DMS79 treated with DMSO at 0.1 percent for 48 hours (cell line): ENCODE measurements around the gene WDR1.

ENCODE experiments used
- DNase-seq: peaks from one replicate; lab custom pipeline; 2025; lab: John Stamatoyannopoulos, UW

Gene WDR1

DNA sequence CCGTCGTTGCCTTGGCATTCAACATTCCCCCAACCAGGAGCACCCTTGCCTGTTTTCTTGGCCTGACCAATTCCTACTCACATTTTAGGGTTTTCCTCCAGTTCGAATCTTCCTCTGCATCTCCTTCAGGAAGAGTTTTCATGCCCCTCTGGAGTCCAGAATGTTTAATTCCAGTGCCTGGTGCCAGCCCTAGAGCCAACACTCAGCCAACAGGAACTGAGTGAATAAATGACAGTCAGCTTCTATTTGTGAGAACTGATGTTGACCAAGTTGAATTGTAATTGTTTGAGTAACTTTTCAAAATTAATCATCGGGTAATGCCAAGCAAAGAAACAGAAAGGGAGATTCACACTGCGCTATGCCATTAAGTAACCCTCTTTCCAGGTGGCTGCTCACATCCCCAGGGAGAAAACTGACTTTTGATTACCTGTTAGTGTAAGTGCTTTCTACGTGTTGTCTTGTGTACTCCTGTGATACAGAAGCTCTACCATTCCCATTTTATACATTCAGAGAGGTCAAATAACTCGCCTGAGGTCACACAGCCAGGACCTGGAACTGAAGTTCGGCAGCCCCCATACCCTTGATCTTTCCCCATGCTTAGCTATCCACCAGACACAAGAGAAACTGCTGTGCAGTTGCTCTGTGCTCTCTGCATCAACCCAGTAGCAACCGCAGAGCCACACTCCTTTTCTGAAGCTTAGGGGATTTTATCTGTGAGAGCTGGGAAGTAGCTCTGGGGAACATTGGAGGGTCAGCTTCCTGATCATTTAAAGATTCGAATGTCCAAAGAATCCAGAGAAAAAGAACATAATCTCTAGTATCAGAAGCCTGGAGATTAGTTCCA lies 76.3 kb downstream of the WDR1 start:
- no peak for DNase-seq

DNA sequence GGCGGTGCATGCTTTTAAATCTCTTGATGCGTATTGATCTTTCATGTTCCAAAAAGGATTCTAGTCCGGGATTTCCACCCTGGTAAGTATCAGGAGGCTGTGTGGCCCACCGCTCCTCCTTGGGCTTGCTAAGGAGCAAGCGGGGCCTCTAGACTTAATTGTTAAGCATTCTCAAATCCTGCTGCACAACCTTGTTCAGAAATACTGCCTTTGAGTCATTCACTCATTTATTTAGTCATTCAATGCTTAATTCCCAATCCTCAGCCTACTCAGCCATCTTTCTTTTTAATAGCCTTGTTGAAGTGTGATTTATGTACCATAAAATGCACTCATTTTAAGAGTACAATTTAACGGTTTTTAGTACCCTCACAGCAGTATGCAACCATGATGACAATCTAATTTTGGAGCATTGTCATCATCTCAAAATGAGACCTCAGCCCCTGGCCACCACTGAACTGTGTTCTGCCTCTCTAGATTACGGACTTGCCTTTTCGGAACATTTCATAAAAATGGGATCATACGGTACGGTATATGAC lies 79.7 kb downstream of the WDR1 start:
- no peak for DNase-seq

DNA sequence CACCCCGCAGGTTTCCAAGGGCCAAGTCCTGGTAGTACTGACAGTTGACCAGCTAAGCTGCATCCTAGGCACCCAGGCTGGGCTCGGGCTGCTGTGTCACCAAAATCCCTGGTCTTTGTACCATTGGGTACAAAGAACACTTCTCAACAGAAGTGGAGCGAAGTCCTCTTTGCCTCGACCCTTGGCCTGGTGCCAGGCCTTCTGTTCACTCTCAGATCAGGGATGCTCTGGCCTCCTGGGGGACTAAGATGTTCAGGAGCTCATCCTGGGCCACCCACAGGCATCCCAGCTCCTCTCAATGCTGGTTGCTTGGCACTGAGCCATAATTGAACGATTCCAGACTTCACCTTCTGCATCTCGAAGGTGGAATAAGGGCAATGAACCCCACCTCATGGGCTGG lies 81.5 kb downstream of the WDR1 start:
- no peak for DNase-seq

DNA sequence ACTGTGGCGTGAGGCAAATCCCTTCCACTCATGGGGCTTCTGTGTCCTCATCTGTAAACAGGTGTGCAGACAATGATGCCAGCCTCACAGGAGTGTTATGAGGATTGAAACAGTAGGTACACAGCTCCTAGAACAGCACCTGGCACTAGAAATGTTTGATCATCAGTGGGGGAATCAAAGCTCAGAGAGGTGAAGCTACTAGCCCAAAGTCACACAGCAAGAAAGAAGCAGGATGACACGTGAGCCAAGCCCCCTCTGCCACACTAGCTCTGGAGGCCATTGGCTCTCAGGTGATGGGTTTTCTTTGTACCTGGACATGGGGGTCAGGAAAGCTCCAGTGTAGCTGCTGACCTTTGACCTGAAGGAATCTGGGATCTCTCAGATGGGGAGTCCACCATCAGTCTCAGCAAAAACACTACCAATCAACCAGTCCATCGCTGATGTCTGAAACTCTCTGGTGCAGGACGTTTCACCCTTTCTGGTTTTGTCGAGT lies 81.9 kb downstream of the WDR1 start:
- no peak for DNase-seq

DNA sequence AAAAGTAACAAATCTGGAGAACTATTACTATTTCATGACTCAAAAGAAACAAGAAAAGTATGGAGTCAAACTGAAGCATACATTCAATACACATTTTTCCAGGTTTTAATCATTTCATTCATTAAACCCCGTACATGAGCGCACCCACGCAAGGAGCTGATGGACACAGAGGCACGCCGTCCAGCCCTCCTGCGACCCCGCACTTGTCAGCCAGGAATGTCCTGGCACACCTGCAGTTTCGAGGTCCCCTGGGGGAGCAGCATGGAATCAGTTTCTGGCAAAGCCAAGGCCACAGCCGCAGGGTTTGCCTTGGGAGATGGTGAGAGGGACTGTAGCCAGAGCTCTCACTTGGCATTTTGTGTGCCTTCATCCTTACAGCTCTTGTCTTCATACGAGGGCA lies 82.5 kb downstream of the WDR1 start:
- no peak for DNase-seq

DNA sequence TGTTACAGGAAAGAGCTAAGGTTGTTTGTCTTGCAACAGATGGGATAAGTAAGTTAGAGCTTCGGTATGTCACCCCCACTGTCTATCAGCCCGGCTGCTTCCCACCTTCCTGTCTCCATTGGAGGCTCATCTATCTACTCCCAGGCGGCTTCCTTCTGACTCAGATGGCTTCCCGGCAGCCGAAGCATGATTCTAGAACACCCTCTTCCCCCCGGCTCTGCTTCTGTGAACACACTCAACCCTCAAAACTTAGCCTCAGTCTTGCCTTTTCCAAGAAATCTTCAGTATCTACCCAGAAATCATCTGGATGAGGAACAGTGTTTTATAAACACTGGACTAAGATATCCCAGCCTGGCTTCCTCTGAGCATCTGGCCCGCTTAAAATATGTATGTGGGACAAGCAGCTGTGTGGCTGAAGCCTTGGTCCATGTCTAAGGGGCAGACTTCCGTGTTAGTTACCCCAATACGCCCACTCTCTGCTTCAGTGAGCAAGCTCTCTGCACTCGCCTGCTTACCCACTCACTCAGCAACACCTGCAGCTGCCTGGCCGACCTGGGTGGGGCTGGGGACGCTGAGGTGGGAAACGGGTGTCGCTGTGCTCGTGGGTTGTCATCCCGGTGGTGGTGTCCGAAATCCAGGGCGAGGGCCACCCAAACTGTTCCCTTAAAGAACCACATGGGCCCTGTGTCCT lies 83.3 kb downstream of the WDR1 start:
- no peak for DNase-seq

DNA sequence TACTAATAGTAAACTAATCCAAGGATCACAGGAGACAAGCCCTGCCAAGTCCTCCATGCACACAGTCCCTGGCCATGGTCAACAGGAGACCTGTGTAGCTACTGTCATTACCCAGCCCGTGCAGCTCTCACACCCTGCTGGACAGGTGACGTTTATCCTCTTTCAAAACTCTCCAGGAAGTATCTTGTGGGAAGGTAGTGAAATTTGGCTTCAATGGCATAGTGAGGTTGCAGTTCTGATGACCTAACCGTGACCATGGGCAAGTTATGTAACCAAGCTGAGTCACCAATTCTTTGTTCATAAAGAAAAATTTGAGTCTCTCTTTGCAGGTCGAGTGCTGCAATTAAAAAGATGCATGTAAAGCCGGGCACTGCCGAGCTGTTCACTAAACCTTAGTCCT lies 84.0 kb downstream of the WDR1 start:
- no peak for DNase-seq

DNA sequence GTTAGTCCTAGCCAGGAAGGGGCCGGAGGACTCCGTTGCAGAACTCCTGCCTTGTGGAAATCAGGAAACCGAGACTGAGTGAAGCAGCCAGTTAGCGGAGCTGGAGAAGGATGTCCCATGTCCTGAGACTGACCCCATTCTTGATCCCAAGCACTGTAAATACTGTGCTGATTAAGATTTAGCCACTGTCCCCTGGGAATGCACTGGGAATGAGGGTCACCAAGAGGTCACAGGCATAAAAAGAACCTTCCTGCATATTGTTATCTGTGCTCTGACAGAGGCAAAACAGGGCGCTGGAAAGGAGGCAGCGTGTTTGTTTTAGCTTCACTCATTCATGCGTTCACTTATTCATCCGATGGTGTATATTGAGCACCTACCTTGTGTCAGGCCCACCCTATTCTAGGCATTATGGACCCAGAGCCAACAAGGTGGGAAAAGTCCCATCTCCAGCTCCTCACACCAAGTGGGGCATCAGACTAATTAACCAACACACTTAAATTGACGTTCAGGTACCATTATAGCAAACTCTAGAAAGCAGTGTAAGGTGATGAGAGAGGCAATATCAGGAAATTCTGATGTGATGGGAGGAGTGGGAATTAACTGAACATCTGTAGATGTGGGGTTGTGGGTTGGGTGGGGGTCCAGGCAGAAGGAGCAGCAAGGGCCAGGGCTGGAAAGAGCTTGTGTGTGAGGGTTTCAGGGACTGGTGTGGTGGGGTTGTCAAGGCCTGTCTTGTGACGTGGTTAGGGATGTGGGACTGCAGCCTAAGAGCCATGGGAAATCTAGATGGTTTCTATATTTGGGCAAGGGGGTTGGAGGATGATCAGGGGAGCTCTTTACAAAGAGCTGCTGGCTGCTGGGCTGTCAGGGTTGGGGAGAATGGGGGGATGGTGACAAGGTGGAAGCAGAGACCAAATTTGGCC lies 84.7 kb downstream of the WDR1 start:
- no peak for DNase-seq

DNA sequence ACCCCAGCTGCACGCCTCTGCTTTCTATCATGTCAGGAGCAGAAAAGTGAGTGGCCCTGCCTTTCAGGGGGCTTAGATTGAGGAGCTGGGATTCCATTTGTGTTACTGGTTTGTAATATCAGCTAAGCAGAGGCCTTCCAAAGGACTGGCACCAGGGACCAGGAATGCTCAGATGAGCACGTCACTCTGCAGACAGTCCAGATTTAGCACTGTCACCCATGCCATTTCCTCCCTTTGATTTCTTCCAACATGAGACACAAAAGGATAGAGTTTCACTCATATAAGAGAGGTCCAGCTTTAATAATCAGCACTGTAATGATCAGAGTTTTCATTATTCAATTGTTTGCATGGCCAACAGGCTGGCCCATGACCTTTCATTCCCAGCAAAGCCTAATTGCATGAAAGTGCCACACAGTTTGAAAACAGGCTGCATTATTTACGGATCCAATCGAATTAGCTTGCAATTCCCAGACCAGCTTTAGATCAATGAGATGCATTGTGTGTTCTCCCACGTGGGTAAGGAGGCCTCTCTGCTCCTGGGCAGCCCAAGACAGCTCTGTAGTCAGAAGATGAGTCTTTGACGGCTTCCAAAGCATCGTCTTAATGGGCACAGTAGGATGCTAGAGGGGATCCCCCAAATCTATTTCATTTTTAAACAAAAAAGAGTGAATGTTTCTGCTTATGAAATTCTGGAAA lies 85.5 kb downstream of the WDR1 start:
- no peak for DNase-seq

DNA sequence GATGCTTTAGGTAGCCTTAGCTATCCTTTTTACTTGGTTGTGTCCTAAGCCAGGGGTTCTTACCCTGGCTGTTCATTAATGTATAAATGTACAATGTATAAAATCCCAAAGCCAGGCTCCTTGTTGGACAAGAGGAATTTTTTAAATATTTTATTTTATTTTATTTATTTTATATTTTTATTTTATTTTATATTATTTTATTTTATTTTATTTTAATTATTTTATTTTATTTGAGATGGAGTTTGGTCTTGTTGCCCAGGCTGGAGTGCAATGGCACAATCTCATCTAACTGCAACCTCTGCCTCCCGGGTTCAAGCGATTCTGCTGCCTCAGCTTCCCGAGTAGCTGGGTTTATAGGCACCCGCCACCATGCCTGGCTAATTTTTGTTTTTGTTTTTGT lies 87.2 kb downstream of the WDR1 start:
- no peak for DNase-seq

DNA sequence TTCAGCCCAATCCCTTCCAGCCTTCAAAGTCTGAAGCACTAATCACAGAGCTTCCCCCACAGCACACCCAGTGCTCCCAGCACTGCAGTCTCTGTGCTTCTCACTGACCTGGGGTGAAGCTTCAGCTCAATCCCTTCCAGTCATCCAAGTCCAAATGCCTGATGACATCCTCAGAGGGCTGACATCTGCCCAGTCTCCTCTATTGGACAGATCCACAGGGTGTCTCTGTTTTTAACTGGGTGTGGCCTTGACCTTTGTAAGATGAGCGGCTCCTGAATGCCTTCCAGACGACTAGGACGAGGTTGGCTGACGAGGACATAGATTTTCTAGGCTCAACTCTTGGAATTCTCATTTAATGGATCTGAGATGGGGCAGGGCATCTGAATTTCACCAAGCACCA lies 87.7 kb downstream of the WDR1 start:
- DNase-seq = no peak

DNA sequence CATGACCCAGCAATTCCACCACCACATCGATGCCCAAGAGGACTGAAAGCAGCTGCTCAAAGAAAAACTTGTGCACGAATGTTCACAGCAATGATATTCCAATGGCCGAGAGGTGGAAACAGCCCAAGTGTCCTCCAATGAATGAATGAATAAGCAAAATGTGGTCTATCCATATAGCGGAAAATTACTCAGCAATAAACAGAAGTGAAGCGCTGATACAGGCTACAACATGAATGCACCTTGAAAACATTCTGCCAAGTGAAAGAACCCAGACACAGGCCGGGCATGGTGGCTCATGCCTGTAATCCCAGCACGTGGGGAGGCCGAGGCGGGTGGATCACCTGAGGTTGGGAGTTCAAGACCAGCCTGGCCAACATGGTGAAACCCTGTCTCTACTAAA lies 90.1 kb downstream of the WDR1 start:
- DNase-seq = no peak

DNA sequence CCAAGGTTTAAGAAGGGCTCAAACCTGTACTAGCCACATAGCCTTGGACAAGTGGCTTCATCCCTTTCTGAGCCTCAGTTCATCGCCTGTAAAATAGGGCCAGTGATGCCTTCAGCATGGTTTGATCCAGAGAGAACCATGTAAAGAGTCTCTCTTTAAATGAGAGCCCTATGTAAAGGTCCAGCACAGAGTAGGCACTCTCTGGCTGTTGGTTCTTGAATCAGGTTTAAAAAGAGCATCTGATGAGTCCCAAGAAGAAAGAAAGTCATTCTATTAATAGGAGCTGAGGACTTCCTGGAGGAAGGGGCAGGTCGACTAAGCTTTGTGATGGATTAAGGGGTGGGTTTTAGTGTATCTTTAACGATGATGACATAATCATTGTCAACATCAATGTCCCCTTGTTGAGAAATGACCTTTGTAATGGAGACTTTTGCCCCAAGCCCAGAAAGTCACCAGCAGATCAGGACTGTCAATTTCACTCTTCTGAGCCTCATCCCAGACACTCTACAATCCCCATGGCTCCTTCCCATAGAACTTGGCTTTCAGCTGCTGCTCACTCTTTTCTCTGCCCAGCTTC lies 91.3 kb downstream of the WDR1 start:
- no peak for DNase-seq
